Lung (tissue), 12 donors: ENCODE data around the gene RASAL3. TPM values are rescaled to one million over a fixed set of nuclear protein-coding genes. Genes with fewer than 3 reads are reported as not detected.

Source experiments
- ATAC-seq: fragments of 200-7000 bp; cut with Tn5 transposase; one replicate; pipeline ENCODE4 v1.9.1; 2020; ENCODE audit warnings: moderate number of reproducible peaks; ENCODE audit not compliant: insufficient read depth, low FRiP score
- DNase-seq, 3 donors: peaks; one replicate each; pipeline ENCODE4 v3.0.0-alpha.2; 2013 to 2017
- H3K27ac ChIP-seq, 2 donors: one replicate each; pipeline ENCODE4 v1.5.1; 2013; ENCODE audit warnings: mild to moderate bottlenecking in 2 of 2, moderate library complexity in 2 of 2, control low read depth in 1 of 2, inconsistent platforms in 1 of 2, low read depth in 1 of 2, low read length in 1 of 2
- H3K27me3 ChIP-seq, 3 donors: one replicate each; pipeline ENCODE4 v1.5.1; 2013; ENCODE audit warnings: low read length in 2 of 3; ENCODE audit not compliant: control insufficient read depth in 3 of 3, insufficient read depth in 3 of 3
- H3K36me3 ChIP-seq, 4 donors: one replicate each; pipeline ENCODE4 v1.5.1; 2013; ENCODE audit warnings: low read length in 4 of 4, mild to moderate bottlenecking in 1 of 4, moderate library complexity in 1 of 4; ENCODE audit not compliant: control insufficient read depth in 4 of 4, insufficient read depth in 4 of 4
- H3K4me1 ChIP-seq, 5 donors: one replicate each; pipeline ENCODE4 v1.5.1; 2013; ENCODE audit warnings: low read length in 5 of 5, mild to moderate bottlenecking in 2 of 5, moderate library complexity in 1 of 5; ENCODE audit not compliant: control insufficient read depth in 5 of 5, insufficient read depth in 5 of 5
- H3K4me3 ChIP-seq: one replicate; pipeline ENCODE4 v1.5.1; 2013; ENCODE audit warnings: mild to moderate bottlenecking, control low read depth, moderate library complexity
- H3K9ac ChIP-seq, 2 donors: one replicate each; pipeline ENCODE4 v1.5.1; 2013; ENCODE audit warnings: low read length in 2 of 2, control low read depth in 1 of 2; ENCODE audit not compliant: insufficient read depth in 1 of 2
- H3K9me3 ChIP-seq, 4 donors: one replicate each; pipeline ENCODE4 v1.5.1; 2013; ENCODE audit warnings: low read length in 3 of 4, mild to moderate bottlenecking in 1 of 4, moderate library complexity in 1 of 4; ENCODE audit not compliant: control insufficient read depth in 4 of 4, insufficient read depth in 3 of 4
- CTCF ChIP-seq: IDR thresholded peaks from 2 replicates; pipeline ENCODE4 v1.5.1; 2012; ENCODE audit warnings: mild to moderate bottlenecking; ENCODE audit errors: control extremely low read depth, extremely low read depth
- WGBS, 2 donors: extraction: QIAGEN DNeasy Blood & Tissue Kit; methylation state at CpG; one replicate each; pipeline ENCODE4 v1.1.7; 2013; 5-methylcytosine and 5-hydroxymethylcytosine counted together
- polyA plus RNA-seq, 2 donors: library from polyadenylated mRNA; stranded (reverse); fragments of 200-250 nt; gene quantifications; one replicate each; pipeline ENCODE4 v1.2.1, GENCODE V29; 2013
- total RNA-seq, 2 donors: library from RNA; depleted of rRNA in 1 of 2; stranded (reverse); fragments of >200 nt in 1 of 2; gene quantifications; one replicate each; pipeline ENCODE4 v1.2.1, GENCODE V29; 2014 to 2021
- donor health status: control.
- donor health status: control.
- donor health status: Bipolar disorder and iron deficiency.
- donor health status: healthy.
- donor health status: DM: yes; HTN: yes; CAD: no.

The RASAL3 gene
- total and polyA plus RNA-seq, 4 donors, result 4.6 to 18.2 (median 9.6) TPM

- no peak overlapping the region for H3K4me3 ChIP-seq
- peak overlapping the region in 1 of 2 donors; percentile 85 for H3K27ac ChIP-seq
- WGBS, 2 donors, result 93 to 96% methylated on average over 9 of the region's 9 CpGs
- H3K9ac ChIP-seq, result no peak overlapping the region
- no peaks in the 10 kb centered on the region for H3K9me3 ChIP-seq
- H3K36me3 ChIP-seq, result peaks cover 0 to 4% (median 1%) of the 10 kb centered on the region in 4 donors
- peaks cover 2 to 10% (median 5%) of the 10 kb centered on the region in 5 donors for H3K4me1 ChIP-seq
- DNase-seq (no peak), ATAC-seq (no peak)
- no peak for TF ChIP-seq CTCF
- no peaks in the 10 kb centered on the region for H3K27me3 ChIP-seq
These were observed 19.1 kb downstream of the RASAL3 start for GRCh38 chr19:15445227-15445605.

GRCh38 chr19:15444505-15445226 lies 19.7 kb downstream of the RASAL3 start:
- no peaks in the 10 kb centered on the region for H3K9me3 ChIP-seq
- WGBS, 2 donors, result 90 to 94% methylated on average over 15 of the region's 15 CpGs
- H3K9ac ChIP-seq, result no peak overlapping the region
- H3K4me3 ChIP-seq, result no peak overlapping the region
- H3K36me3 ChIP-seq, result peaks cover 0 to 5% (median 1%) of the 10 kb centered on the region in 4 donors
- H3K27ac ChIP-seq, result peak overlapping the region in 1 of 2 donors; percentile 85
- ATAC-seq (no peak), DNase-seq (no peak)
- H3K4me1 ChIP-seq, result peaks cover 2 to 10% (median 5%) of the 10 kb centered on the region in 5 donors
- no peaks in the 10 kb centered on the region for H3K27me3 ChIP-seq
- TF ChIP-seq CTCF, result no peak

- Histone ChIP-seq H3K9me3 (no peaks in the 10 kb centered on the region), H3K36me3 (peaks cover 0 to 5% (median 1%) of the 10 kb centered on the region in 4 donors), H3K9ac (no peak overlapping the region), H3K4me3 (no peak overlapping the region), H3K27ac (peak overlapping the region in 1 of 2 donors; percentile 85), H3K4me1 (peaks cover 2 to 5% (median 4%) of the 10 kb centered on the region in 5 donors), H3K27me3 (no peaks in the 10 kb centered on the region)
- 83 to 90% methylated on average over 10 of the region's 10 CpGs for WGBS, 2 donors
- no peak for TF ChIP-seq CTCF
- no peak for ATAC-seq
- DNase-seq, result no peak
These were observed 20.5 kb downstream of the RASAL3 start for GRCh38 chr19:15443838-15444237.
